Ovary (tissue), 3 donors: ENCODE data around the gene DPP9.

Experiments used
- EP300 ChIP-seq: sonication (generic); formaldehyde crosslinking; IDR thresholded peaks from one replicate; pipeline ENCODE4 v1.6.1; 2017; ENCODE audit warnings: antibody characterized with exemption
- TF ChIP-seq, protein P1 (sequence below), 3 donors: fragments of 450-650 bp in 2 of 3; fragments of 200-600 bp in 1 of 3; IDR thresholded peaks; one replicate each; pipeline versions ENCODE4 v1.5.1 to v1.8.0; 2016 to 2022; ENCODE audit warnings: antibody characterized with exemption in 3 of 3, mild to moderate bottlenecking in 1 of 3
- donor health status: DM: no; HTN: no; CAD: no.

- TF ChIP-seq, protein P1, sequence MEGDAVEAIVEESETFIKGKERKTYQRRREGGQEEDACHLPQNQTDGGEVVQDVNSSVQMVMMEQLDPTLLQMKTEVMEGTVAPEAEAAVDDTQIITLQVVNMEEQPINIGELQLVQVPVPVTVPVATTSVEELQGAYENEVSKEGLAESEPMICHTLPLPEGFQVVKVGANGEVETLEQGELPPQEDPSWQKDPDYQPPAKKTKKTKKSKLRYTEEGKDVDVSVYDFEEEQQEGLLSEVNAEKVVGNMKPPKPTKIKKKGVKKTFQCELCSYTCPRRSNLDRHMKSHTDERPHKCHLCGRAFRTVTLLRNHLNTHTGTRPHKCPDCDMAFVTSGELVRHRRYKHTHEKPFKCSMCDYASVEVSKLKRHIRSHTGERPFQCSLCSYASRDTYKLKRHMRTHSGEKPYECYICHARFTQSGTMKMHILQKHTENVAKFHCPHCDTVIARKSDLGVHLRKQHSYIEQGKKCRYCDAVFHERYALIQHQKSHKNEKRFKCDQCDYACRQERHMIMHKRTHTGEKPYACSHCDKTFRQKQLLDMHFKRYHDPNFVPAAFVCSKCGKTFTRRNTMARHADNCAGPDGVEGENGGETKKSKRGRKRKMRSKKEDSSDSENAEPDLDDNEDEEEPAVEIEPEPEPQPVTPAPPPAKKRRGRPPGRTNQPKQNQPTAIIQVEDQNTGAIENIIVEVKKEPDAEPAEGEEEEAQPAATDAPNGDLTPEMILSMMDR (IDR thresholded peaks at IDR 0.05), result no peak
- TF ChIP-seq EP300, result no peak
Measured at GRCh38 chr19:4772566-4772965, 48.9 kb upstream of the DPP9 start.
